Osteoblast (primary cell): ENCODE measurements around the gene CORO2B. TPM values are rescaled to one million over a fixed set of nuclear protein-coding genes. Genes with fewer than 3 reads are reported as not detected.

Experiments
- DNase-seq: peaks from one replicate; pipeline ENCODE4 v3.0.0; 2011; ENCODE audit warnings: low spot score, mixed read lengths; ENCODE audit not compliant: insufficient read length; ENCODE audit errors: missing footprints
- H2AFZ ChIP-seq: 2 replicates; pipeline ENCODE4 v1.6.0; 2011; ENCODE audit warnings: mild to moderate bottlenecking, low read length
- H3K27ac ChIP-seq: 2 replicates; pipeline ENCODE4 v1.5.1; 2011; ENCODE audit warnings: mild to moderate bottlenecking, low read depth, low read length, moderate library complexity
- H3K27me3 ChIP-seq: 2 replicates; pipeline ENCODE4 v1.6.0; 2012; ENCODE audit warnings: mild to moderate bottlenecking, control low read depth, inconsistent platforms, low read length, moderate library complexity; ENCODE audit not compliant: insufficient read depth
- H3K36me3 ChIP-seq: 2 replicates; pipeline ENCODE4 v1.5.1; 2011; ENCODE audit warnings: mild to moderate bottlenecking, low read length, control low read depth, moderate library complexity; ENCODE audit not compliant: insufficient read depth
- H3K4me1 ChIP-seq: 2 replicates; pipeline ENCODE4 v1.5.1; 2011; ENCODE audit warnings: mild to moderate bottlenecking, low read length, control low read depth, moderate library complexity; ENCODE audit not compliant: insufficient read depth
- H3K4me2 ChIP-seq: 2 replicates; pipeline ENCODE4 v1.6.0; 2011; ENCODE audit warnings: mild to moderate bottlenecking, low read length; ENCODE audit not compliant: insufficient read depth
- H3K4me3 ChIP-seq: fragments of 200-600 bp; sonication (generic); 3 replicates; pipeline ENCODE4 v1.5.1; 2012; ENCODE audit warnings: mild to moderate bottlenecking, low read length, inconsistent platforms; ENCODE audit not compliant: insufficient read depth
- H3K79me2 ChIP-seq: 2 replicates; pipeline ENCODE4 v1.6.0; 2012; ENCODE audit warnings: mild to moderate bottlenecking, low read length, control low read depth, inconsistent platforms; ENCODE audit not compliant: insufficient read depth
- H3K9me3 ChIP-seq: 2 replicates; pipeline ENCODE4 v1.5.1; 2011; ENCODE audit warnings: low read depth, low read length, control low read depth
- H4K20me1 ChIP-seq: 2 replicates; pipeline ENCODE4 v1.6.0; 2012; ENCODE audit warnings: mild to moderate bottlenecking, low read length, control low read depth; ENCODE audit not compliant: insufficient read depth
- total RNA-seq: library from RNA; depleted of rRNA; stranded (reverse); fragments of >200 nt; gene quantifications from 2 replicates; pipeline ENCODE4 v1.2.3, GENCODE V29; 2012
- TF ChIP-seq, protein P1 (sequence below): IDR thresholded peaks from 2 replicates; pipeline ENCODE4 v1.5.1; 2011; ENCODE audit warnings: mild to moderate bottlenecking, low read depth, low read length, moderate library complexity; ENCODE audit errors: extremely low read depth

Gene CORO2B
- total RNA-seq, 1 donor = 10.5 TPM

DNA sequence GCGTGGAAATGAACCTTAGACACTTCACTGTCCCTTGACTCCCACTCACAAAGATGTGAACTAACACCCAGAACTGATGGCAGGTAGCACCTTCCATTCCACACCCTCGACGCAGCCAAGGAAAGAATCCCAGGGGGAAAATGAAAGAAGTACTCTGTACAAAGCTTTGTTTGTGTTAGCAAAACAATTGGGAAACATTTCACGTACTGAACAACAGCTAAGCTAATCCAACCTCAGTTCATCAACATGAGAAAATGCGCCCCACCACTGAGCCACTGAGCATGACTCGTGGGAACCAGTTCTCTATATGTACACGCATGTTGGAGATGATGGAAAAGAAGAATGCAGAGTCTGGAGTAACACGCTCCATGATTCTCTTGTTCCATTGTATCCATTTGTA is 32.0 kb downstream of the CORO2B start:
- H3K79me2 ChIP-seq = peaks cover 26% of the 10 kb centered on the region
- no peak overlapping the region for H3K4me2 ChIP-seq
- no peaks in the 10 kb centered on the region for H3K27me3 ChIP-seq
- H3K4me1 ChIP-seq = peaks cover 49% of the 10 kb centered on the region
- no peak for DNase-seq
- H3K9me3 ChIP-seq = no peaks in the 10 kb centered on the region
- TF ChIP-seq, protein P1, sequence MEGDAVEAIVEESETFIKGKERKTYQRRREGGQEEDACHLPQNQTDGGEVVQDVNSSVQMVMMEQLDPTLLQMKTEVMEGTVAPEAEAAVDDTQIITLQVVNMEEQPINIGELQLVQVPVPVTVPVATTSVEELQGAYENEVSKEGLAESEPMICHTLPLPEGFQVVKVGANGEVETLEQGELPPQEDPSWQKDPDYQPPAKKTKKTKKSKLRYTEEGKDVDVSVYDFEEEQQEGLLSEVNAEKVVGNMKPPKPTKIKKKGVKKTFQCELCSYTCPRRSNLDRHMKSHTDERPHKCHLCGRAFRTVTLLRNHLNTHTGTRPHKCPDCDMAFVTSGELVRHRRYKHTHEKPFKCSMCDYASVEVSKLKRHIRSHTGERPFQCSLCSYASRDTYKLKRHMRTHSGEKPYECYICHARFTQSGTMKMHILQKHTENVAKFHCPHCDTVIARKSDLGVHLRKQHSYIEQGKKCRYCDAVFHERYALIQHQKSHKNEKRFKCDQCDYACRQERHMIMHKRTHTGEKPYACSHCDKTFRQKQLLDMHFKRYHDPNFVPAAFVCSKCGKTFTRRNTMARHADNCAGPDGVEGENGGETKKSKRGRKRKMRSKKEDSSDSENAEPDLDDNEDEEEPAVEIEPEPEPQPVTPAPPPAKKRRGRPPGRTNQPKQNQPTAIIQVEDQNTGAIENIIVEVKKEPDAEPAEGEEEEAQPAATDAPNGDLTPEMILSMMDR = no peak
- no peak overlapping the region for H2AFZ ChIP-seq
- H3K27ac ChIP-seq = no peak overlapping the region
- H3K36me3 ChIP-seq = no peaks in the 10 kb centered on the region
- H3K4me3 ChIP-seq = no peak overlapping the region
- H4K20me1 ChIP-seq = no peaks in the 10 kb centered on the region

DNA sequence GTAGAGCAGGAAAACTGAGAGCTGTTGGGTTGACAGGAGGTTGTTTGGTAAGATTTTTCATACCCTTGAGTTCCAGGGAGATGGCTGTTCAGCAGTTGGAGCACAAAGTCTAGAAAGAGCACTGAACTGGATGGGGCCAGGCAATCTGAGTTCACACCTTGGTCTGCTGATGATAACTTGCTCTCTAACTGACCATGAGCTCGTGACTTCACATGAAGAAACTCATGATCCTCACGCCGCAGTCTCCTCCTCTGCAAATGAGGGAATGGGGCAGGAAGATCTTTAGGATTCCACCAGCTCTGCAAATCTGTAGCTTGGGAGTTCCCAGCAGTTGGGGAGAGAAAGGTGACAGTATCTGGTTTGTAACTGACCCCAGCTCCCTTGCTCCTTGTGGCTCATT is 33.7 kb downstream of the CORO2B start:
- H3K79me2 ChIP-seq = peaks cover 20% of the 10 kb centered on the region
- H4K20me1 ChIP-seq = no peaks in the 10 kb centered on the region
- H3K27ac ChIP-seq = no peak overlapping the region
- no peak overlapping the region for H2AFZ ChIP-seq
- H3K9me3 ChIP-seq = no peaks in the 10 kb centered on the region
- no peaks in the 10 kb centered on the region for H3K27me3 ChIP-seq
- H3K4me1 ChIP-seq = peaks cover 49% of the 10 kb centered on the region
- TF ChIP-seq, protein P1 = no peak
- no peak for DNase-seq
- H3K4me3 ChIP-seq = no peak overlapping the region
- H3K4me2 ChIP-seq = no peak overlapping the region
- H3K36me3 ChIP-seq = no peaks in the 10 kb centered on the region

DNA sequence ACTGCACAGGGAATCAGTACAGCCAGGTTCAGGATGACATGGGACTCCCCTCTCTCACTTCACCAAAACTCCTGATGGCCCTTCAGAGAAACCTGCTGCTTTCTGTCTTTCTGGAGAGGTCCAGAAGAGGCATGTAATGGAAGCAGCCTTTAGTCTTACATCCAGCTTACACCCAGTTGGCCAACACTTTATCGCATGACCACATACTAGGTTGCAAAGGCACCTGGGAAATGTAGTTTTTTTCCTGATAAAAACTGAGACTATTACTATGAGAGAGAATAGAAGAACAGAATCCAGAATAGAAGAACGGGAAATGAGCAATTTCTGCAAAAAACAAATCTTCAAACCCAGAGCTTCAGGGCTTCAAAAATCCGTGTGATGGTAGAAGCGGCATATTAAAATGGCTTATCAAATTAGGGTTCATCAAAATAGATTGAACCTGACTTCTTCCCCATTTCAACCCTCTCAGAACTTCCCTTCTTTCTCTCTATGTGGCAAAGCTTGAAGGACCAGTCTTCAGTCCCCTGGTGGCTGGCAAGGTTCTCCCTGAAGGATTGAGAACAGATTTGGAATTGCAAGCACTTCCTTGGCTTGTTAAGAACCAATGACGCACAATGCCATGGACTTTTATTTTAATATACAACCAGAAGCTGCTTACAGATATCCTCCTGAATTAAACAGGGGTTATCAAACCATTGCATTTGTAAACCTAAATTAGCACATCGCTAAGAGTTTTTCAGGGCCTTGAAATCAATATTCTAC is 34.4 kb downstream of the CORO2B start:
- no peak for DNase-seq
- H3K79me2 ChIP-seq = peaks cover 23% of the 10 kb centered on the region

More for the DNA sequence above, 34.4 kb downstream of the CORO2B start:
- Histone ChIP-seq H3K9me3 (no peaks in the 10 kb centered on the region), H3K27me3 (no peaks in the 10 kb centered on the region), H3K27ac (no peak overlapping the region), H4K20me1 (no peaks in the 10 kb centered on the region), H2AFZ (no peak overlapping the region), H3K4me1 (peaks cover 44% of the 10 kb centered on the region), H3K36me3 (no peaks in the 10 kb centered on the region), H3K4me2 (no peak overlapping the region), H3K4me3 (no peak overlapping the region)
- TF ChIP-seq, protein P1 = no peak
